Colonic mucosa (tissue), 4 donors: ENCODE results near the gene GALNT10. TPM values are rescaled to one million over a fixed set of nuclear protein-coding genes. Genes with fewer than 3 reads are reported as not detected.

ENCODE experiments used
- DNase-seq: peaks from one replicate; pipeline ENCODE4 v3.0.0-alpha.2; 2020
- H3K27ac ChIP-seq: fragments of 200-600 bp; one replicate; pipeline ENCODE4 v1.8.0; 2021
- H3K27me3 ChIP-seq: fragments of 200-600 bp; one replicate; pipeline ENCODE4 v1.8.0; 2021
- H3K36me3 ChIP-seq: fragments of 200-600 bp; one replicate; pipeline ENCODE4 v1.8.0; 2021
- H3K4me1 ChIP-seq: fragments of 200-600 bp; one replicate; pipeline ENCODE4 v1.8.0; 2021; ENCODE audit warnings: mild to moderate bottlenecking
- H3K4me3 ChIP-seq: fragments of 200-600 bp; one replicate; pipeline ENCODE4 v1.8.0; 2021
- H3K9ac ChIP-seq, 2 donors: one replicate each; pipeline ENCODE4 v1.7.0; 2013; ENCODE audit warnings: control low read depth in 2 of 2, low read depth in 2 of 2, low read length in 2 of 2
- H3K9me3 ChIP-seq: fragments of 200-600 bp; one replicate; pipeline ENCODE4 v1.8.0; 2021
- intact Hi-C: fragments of 100-400 bp; cut with DNase I; formaldehyde crosslinking; loops from one replicate; pipeline ENCODE4 v1.14.1; 2022
- total RNA-seq, 2 donors: library from RNA; stranded (reverse); fragmentation: NEBNext Ultra II Directional in 1 of 2; extraction: Animal tissue kit (Norgen Biotek cat#: 25700) in 1 of 2; gene quantifications; one replicate each; pipeline ENCODE4 v1.2.1, GENCODE V29; 2021
- TF ChIP-seq, protein P1 (sequence below): fragments of 200-600 bp; IDR thresholded peaks from one replicate; pipeline ENCODE4 v1.8.0; 2022; ENCODE audit warnings: antibody characterized with exemption, mild to moderate bottlenecking
- donor health status: healthy.
- donor health status: DM: no; HTN: no; CAD: no.
- donor health status: DM: no; HTN: no; CAD: no.

GALNT10 gene
- total RNA-seq, 2 donors from 2014 or later, result 40.0 to 46.7 TPM

DNA sequence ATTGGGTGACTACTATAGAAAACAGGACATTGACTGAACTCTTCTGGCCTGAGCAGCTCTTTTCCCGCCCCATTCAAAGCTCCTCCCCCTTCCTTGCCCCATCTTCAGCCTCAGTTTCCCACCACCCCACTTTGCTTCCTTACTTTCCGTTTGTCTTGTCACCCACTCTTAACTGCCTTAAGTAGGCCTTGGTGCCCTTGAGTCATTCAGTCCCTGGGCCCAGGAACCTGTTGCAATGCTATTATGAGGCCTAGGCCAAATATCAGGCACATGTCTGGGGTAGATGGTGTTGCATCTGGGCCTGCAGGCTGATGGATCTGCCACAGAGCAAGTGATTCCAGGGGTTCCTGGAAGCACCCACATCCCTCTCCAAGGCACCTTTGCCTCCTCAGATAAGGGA, 17.7 kb upstream of the GALNT10 start:
- no peaks in the 10 kb centered on the region for H3K27me3 ChIP-seq
- H3K4me1 ChIP-seq, result no peaks in the 10 kb centered on the region
- no peak for DNase-seq
- no peak overlapping the region for H3K4me3 ChIP-seq
- H3K9ac ChIP-seq, result no peak overlapping the region
- TF ChIP-seq, protein P1, sequence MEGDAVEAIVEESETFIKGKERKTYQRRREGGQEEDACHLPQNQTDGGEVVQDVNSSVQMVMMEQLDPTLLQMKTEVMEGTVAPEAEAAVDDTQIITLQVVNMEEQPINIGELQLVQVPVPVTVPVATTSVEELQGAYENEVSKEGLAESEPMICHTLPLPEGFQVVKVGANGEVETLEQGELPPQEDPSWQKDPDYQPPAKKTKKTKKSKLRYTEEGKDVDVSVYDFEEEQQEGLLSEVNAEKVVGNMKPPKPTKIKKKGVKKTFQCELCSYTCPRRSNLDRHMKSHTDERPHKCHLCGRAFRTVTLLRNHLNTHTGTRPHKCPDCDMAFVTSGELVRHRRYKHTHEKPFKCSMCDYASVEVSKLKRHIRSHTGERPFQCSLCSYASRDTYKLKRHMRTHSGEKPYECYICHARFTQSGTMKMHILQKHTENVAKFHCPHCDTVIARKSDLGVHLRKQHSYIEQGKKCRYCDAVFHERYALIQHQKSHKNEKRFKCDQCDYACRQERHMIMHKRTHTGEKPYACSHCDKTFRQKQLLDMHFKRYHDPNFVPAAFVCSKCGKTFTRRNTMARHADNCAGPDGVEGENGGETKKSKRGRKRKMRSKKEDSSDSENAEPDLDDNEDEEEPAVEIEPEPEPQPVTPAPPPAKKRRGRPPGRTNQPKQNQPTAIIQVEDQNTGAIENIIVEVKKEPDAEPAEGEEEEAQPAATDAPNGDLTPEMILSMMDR, result no peak
- H3K36me3 ChIP-seq, result no peaks in the 10 kb centered on the region
- H3K9me3 ChIP-seq, result no peaks in the 10 kb centered on the region
- no peak overlapping the region for H3K27ac ChIP-seq
- intact Hi-C loops, result no loop called here

DNA sequence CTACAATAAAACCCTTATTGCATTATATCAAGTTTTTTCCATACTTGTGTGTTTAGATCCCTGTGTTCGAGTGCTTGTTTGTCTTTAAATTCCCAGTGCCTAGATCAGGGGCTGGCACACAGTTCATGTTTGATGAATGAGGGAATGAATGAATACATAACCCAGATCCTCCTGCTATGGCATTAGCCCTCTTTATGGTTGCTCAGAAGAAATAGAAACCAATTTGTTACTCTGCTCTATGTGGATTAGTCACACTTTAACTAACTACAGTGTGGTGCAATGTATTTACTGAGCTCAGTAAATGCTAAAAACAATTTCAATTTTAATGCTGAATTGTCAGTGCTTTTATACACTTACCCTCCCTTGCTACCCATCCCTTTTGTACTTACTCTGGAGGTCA, 16.4 kb upstream of the GALNT10 start:
- H3K9ac ChIP-seq, result no peak overlapping the region
- no peaks in the 10 kb centered on the region for H3K4me1 ChIP-seq
- no peaks in the 10 kb centered on the region for H3K27me3 ChIP-seq
- no peaks in the 10 kb centered on the region for H3K36me3 ChIP-seq
- TF ChIP-seq, protein P1, result no peak
- intact Hi-C loops, result no loop called here
- no peak for DNase-seq
- H3K4me3 ChIP-seq, result no peak overlapping the region
- H3K27ac ChIP-seq, result no peak overlapping the region
- no peaks in the 10 kb centered on the region for H3K9me3 ChIP-seq

DNA sequence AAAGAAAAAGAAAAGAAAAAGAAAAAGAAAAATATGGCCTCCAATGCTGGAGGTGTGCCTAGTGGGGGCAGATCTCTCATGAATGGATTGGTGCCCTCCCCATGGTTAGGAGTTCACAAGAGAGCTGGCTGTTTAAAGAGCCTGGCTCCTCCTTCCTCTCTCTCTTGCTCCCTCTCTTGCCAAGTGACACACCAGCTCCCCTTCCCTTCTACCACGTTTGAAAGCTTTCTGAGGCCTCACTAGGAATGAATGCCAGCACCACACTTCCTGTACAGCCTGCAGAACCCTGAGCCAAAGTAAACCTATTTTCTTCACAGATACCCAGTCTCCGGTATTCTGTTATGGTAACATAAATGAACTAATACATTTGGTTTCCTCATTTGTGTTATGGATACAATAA, 14.4 kb upstream of the GALNT10 start:
- H3K36me3 ChIP-seq, result no peaks in the 10 kb centered on the region
- TF ChIP-seq, protein P1, result no peak
- H3K9ac ChIP-seq, result no peak overlapping the region
- H3K4me1 ChIP-seq, result no peaks in the 10 kb centered on the region
- H3K27ac ChIP-seq, result no peak overlapping the region
- intact Hi-C loops, result loop anchor here (5.0 kb wide), 2 partner anchors 99 to 199 kb away; no protein-coding TSS in a partner anchor
- DNase-seq, result no peak
- H3K9me3 ChIP-seq, result no peaks in the 10 kb centered on the region
- H3K4me3 ChIP-seq, result no peak overlapping the region
- no peaks in the 10 kb centered on the region for H3K27me3 ChIP-seq

- no peak for DNase-seq
- Histone ChIP-seq H3K9ac (no peak overlapping the region), H3K4me1 (no peaks in the 10 kb centered on the region), H3K36me3 (no peaks in the 10 kb centered on the region), H3K9me3 (no peaks in the 10 kb centered on the region), H3K4me3 (no peak overlapping the region), H3K27ac (no peak overlapping the region), H3K27me3 (no peaks in the 10 kb centered on the region)
- intact Hi-C loops, result loop anchor here (5.0 kb wide), 2 partner anchors 101 to 201 kb away; no protein-coding TSS in a partner anchor
- TF ChIP-seq, protein P1, result no peak
Observed at GRCh38 chr5:154178661-154179060, 11.9 kb upstream of the GALNT10 start.

DNA sequence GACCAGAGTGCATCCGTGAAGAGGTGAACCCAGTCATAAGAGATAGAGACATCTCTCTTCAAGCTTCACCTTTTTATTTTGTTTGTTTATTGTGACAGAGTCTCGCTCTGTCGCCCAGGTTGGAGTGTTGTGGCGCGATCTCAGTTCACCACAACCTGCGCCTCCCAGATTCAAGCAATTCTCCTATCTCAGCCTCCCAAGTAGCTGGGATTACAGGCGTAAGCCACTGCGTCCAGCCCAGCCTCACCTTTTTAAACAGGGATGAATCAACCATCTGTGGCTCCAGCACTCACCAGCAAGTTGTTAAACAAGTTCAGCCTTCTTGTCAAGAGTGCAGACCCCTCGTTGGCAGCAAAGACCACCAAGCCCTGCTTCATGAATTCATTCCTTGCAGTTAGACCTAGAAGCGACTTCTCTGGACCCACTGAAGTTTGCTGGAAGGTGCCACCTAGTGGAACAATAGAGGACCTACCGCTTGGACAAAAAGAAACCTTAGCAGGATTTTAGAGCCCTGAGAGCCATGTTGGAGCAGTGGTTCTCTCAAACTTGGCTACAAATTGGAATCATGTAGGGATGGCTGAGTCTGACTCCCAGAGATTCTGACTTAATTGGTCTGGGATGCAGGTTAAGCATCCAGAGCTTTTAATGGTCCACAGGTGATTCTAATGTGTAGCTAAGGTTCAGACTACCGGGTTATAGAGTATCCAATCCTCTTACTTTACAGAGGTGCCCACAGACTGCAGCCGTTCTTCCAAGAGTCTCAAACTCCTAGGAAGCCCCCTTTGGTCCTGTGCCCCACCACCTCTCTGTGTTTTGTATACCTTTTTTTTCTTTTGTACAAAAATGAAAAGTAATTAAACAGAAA, 10.5 kb upstream of the GALNT10 start:
- DNase-seq, result peak; percentile 33
- Histone ChIP-seq H3K27ac (no peak overlapping the region), H3K9ac (no peak overlapping the region), H3K4me3 (no peak overlapping the region), H3K4me1 (no peaks in the 10 kb centered on the region), H3K27me3 (no peaks in the 10 kb centered on the region), H3K36me3 (no peaks in the 10 kb centered on the region), H3K9me3 (no peaks in the 10 kb centered on the region)
- TF ChIP-seq, protein P1, result peak; percentile 83
- intact Hi-C loops, result loop anchor here (5.0 kb wide), 2 partner anchors 103 to 203 kb away; no protein-coding TSS in a partner anchor
